Body of pancreas (tissue), 4 donors: Measurements from ENCODE around the gene PLEKHA7.
"Not testable (repeated sequence)": the region's sequence is repeated elsewhere in the genome, so short reads cannot be mapped to it uniquely, and the experiment has no call there.

ENCODE experiments used
- CTCF ChIP-seq, 7 experiments: fragments of 450-650 bp in 4 of 7; fragments of 200-600 bp in 3 of 7; sonication (generic) in 3 of 7; IDR thresholded peaks; one replicate each; pipeline ENCODE4 v1.5.1; 2016 to 2019; ENCODE audit warnings: antibody characterized with exemption in 7 of 7
- POLR2A ChIP-seq, 3 donors: fragments of 450-650 bp; IDR thresholded peaks; one replicate each; pipeline ENCODE4 v1.6.1; 2016; ENCODE audit warnings: antibody characterized with exemption in 3 of 3, mild to moderate bottlenecking in 2 of 3

- TF ChIP-seq CTCF, POLR2A (IDR thresholded peaks at IDR 0.05): not testable (repeated sequence)
These were observed 125.2 kb downstream of the PLEKHA7 start for GRCh38 chr11:16889010-16889409.
